ENCODE results near the gene CHERP. TPM values are rescaled to one million over a fixed set of nuclear protein-coding genes. Genes with fewer than 3 reads are reported as not detected.

The CHERP gene
- total and polyA plus RNA-seq, 2 of the 13 experiments (the other 11 are each of a cell fraction or from before 2014, with no cell fraction given): 4.3 to 5.4 TPM

DNA sequence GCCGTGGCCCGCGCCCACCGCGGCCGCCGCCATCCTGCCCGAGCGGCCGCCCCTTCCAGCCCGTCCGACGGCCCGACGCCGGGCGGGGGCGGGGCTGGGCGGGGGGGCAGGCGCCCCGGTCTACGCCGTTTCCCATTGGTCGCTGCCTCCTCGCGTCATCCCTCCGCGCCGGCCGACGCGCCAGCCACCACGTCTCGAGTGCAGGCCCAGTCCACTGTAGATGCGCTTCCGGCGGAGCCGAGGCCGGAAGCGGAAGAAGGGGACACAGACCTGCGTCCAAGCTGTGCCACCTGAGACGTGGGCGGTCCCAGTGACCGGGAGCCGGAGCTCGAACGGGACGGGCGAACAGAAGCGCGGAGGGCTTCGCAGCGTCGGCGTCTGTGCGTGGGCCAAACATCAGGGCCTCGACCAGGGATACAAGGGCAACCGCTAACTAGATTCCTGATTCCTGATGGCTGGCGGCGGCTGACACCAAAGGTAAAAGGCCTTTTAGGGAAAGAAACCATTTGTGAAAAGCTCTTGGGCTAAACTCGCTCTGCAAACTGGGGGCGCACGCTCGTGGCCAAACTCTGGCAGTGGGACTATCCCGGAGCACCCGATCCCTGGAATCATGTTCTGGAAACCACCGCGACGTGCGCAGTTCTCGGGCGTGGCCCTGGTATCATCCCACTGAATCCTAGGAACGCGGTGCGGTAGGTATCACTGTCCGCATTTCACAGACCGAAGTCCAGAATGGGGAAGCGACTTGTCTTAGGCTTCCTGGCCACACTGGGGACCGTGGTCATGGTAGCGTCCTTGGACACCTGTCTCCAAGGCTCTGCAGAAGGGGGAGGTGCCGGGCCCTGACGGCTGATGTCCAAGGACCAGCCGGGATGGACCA, 30.3 kb upstream of the CHERP start, which contains the start of gene SLC35E1 (continued):
- TF ChIP-seq ELF1 (CRISPR knock-in tag; IDR thresholded peaks at IDR 0.05) (peak; percentile 98), ZNF615 (CRISPR knock-in tag; IDR thresholded peaks at IDR 0.05; ENCODE audit: borderline replicate concordance) (no peak), ZNF260 (CRISPR knock-in tag; IDR thresholded peaks at IDR 0.05; ENCODE audit: borderline replicate concordance, low read depth) (no peak), ZFP36 (IDR thresholded peaks at IDR 0.05; ENCODE audit: borderline replicate concordance, low read depth, low read length, partially characterized antibody) (no peak), PRPF4 (IDR thresholded peaks at IDR 0.05; ENCODE audit: low read depth, low read length, poor library complexity, severe bottlenecking) (no peak), ZSCAN22 (CRISPR knock-in tag; IDR thresholded peaks at IDR 0.05) (0 out of 2 replicates have a peak, but pooled peaks have one; percentile 64), ZKSCAN8 (CRISPR knock-in tag; IDR thresholded peaks at IDR 0.05; ENCODE audit: borderline replicate concordance) (no peak), ZNF816 (CRISPR knock-in tag; IDR thresholded peaks at IDR 0.05; ENCODE audit: borderline replicate concordance) (no peak), ZSCAN30 (CRISPR knock-in tag; IDR thresholded peaks at IDR 0.05) (no peak), CERS6 (CRISPR knock-in tag; IDR thresholded peaks at IDR 0.05) (no peak), PPARG (CRISPR knock-in tag; conservative IDR thresholded peaks at IDR 0.05) (no peak), ZNF24 (IDR thresholded peaks at IDR 0.05) (no peak), ZNF552 (CRISPR knock-in tag; IDR thresholded peaks at IDR 0.05; ENCODE audit: borderline replicate concordance) (no peak; the same call in 1 of the 2 replicates), ZNF34 (CRISPR knock-in tag; IDR thresholded peaks at IDR 0.05; ENCODE audit: borderline replicate concordance) (no peak), HOMEZ (CRISPR knock-in tag; IDR thresholded peaks at IDR 0.05; ENCODE audit: low read depth) (no peak), ZBTB44 (CRISPR knock-in tag; IDR thresholded peaks at IDR 0.05) (no peak), STAG1 (CRISPR knock-in tag; IDR thresholded peaks at IDR 0.05) (0 out of 2 replicates have a peak, but pooled peaks have one; percentile 11), SIX1 (CRISPR knock-in tag; IDR thresholded peaks at IDR 0.05; ENCODE audit: borderline replicate concordance) (peak; percentile 15; the same call in 1 of the 2 replicates), ZBTB1 (CRISPR knock-in tag; IDR thresholded peaks at IDR 0.05; ENCODE audit: borderline replicate concordance) (no peak), FLYWCH1 (CRISPR knock-in tag; IDR thresholded peaks at IDR 0.05) (no peak), ZBTB7A (CRISPR knock-in tag; IDR thresholded peaks at IDR 0.05) (no peak), GATAD1 (CRISPR knock-in tag; IDR thresholded peaks at IDR 0.05) (peak; percentile 97)
- TF ChIP-seq, protein P1, sequence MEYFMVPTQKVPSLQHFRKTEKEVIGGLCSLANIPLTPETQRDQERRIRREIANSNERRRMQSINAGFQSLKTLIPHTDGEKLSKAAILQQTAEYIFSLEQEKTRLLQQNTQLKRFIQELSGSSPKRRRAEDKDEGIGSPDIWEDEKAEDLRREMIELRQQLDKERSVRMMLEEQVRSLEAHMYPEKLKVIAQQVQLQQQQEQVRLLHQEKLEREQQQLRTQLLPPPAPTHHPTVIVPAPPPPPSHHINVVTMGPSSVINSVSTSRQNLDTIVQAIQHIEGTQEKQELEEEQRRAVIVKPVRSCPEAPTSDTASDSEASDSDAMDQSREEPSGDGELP (IDR thresholded peaks at IDR 0.05; ENCODE audit: borderline replicate concordance, low read depth): peak; percentile 84; the same call in 1 of the 2 replicates
- TF ChIP-seq, protein P2, sequence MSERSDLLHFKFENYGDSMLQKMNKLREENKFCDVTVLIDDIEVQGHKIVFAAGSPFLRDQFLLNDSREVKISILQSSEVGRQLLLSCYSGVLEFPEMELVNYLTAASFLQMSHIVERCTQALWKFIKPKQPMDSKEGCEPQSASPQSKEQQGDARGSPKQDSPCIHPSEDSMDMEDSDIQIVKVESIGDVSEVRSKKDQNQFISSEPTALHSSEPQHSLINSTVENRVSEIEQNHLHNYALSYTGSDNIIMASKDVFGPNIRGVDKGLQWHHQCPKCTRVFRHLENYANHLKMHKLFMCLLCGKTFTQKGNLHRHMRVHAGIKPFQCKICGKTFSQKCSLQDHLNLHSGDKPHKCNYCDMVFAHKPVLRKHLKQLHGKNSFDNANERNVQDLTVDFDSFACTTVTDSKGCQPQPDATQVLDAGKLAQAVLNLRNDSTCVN (CRISPR knock-in tag; IDR thresholded peaks at IDR 0.05; ENCODE audit: borderline replicate concordance): no peak

Data from HepG2 (cell line).